D721Med (cell line): ENCODE results near the gene ATL1.
"Not testable (repeated sequence)": the region's sequence is repeated elsewhere in the genome, so short reads cannot be mapped to it uniquely, and the experiment has no call there.

ENCODE experiments used
- DNase-seq: peaks from one replicate; pipeline ENCODE4 v3.0.0; 2011; ENCODE audit warnings: low spot score; ENCODE audit not compliant: insufficient read length
- FAIRE-seq: peaks from 2 replicates; lab custom pipeline; 2011; peaks lifted over from hg19 to GRCh38; lab: Jason Lieb, UNC
- TF ChIP-seq, protein P1 (sequence below): IDR thresholded peaks from 2 replicates; pipeline ENCODE4 v1.5.1; 2012; ENCODE audit warnings: mild to moderate bottlenecking, control low read depth; ENCODE audit not compliant: insufficient read depth; ENCODE audit errors: missing control alignments

Gene ATL1

DNA sequence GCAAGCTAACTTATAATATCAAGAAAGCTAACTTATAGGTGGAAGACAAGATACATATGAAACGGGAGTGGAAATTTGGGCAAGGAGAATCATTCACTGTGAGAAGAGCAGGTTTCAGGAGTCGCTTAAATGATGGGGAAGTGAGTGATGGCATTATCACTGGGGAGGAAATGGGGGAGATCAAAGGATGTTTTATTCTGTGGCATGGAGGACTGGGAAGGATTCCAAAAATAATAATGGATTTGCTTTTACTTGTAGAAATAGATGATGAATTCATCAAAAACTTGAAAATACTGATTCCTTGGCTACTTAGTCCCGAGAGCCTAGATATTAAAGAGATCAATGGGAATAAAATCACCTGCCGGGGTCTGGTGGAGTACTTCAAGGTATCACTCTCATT is 60.4 kb downstream of the ATL1 start:
- no peak for DNase-seq
- TF ChIP-seq, protein P1, sequence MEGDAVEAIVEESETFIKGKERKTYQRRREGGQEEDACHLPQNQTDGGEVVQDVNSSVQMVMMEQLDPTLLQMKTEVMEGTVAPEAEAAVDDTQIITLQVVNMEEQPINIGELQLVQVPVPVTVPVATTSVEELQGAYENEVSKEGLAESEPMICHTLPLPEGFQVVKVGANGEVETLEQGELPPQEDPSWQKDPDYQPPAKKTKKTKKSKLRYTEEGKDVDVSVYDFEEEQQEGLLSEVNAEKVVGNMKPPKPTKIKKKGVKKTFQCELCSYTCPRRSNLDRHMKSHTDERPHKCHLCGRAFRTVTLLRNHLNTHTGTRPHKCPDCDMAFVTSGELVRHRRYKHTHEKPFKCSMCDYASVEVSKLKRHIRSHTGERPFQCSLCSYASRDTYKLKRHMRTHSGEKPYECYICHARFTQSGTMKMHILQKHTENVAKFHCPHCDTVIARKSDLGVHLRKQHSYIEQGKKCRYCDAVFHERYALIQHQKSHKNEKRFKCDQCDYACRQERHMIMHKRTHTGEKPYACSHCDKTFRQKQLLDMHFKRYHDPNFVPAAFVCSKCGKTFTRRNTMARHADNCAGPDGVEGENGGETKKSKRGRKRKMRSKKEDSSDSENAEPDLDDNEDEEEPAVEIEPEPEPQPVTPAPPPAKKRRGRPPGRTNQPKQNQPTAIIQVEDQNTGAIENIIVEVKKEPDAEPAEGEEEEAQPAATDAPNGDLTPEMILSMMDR = no peak
- no peak for FAIRE-seq

DNA sequence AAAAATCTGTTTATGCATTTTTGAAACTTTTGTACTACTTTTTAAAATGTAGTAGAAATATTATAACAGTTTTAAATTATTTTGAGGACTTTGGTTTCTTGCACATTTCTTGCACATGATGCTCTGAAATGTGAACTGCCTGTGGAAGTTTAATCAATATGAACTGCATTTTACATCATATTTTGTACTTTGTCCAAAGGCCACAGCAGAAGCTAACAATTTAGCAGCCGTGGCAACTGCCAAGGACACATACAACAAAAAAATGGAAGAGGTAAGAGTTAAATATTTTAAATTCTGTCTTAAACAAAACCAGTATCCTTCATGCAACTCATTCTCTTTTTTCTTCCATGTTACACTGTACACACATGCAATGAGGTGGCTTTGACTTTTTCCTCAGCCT is 63.0 kb downstream of the ATL1 start:
- FAIRE-seq = no peak
- no peak for DNase-seq
- TF ChIP-seq, protein P1 = no peak

DNA sequence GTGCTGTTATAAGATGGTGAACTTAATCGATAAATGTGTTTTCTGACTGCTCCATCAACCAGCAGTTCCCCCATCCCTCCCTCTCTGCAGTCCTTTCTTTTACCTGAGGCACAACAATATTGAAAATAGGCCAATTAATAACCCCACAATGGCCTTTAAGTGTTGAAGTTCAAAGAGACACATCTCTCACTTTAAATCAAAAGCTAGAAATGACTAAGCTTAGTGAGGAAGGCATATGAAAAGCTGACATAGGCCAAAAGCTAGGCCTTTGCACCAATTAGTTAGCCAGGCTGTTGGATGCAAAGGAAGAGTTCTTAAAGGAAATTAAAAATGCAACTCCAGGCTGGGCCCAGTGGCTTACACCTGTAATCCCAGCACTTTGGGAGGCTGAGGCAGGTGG is 64.5 kb downstream of the ATL1 start:
- FAIRE-seq = no peak
- TF ChIP-seq, protein P1 = no peak
- no peak for DNase-seq

DNA sequence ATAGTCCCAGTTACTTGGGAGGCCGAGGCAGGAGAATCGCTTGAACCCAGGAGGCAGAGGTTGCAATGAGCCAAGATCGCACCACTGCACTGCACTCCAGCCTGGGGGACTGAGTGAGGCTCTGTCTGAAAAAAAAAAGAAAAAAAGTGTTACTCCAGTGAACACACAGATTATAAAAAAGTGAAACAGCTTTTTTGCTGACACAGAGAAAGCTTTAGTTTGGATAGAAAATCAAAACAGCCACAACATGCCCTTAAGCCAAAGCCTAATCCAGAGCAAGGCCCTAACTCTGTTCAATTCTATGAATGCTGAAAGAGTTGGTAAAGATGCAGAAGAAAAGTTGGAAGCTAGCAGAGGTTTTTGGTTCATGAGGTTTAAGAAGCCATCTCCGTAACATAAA is 65.0 kb downstream of the ATL1 start:
- DNase-seq, FAIRE-seq: not testable (repeated sequence)

DNA sequence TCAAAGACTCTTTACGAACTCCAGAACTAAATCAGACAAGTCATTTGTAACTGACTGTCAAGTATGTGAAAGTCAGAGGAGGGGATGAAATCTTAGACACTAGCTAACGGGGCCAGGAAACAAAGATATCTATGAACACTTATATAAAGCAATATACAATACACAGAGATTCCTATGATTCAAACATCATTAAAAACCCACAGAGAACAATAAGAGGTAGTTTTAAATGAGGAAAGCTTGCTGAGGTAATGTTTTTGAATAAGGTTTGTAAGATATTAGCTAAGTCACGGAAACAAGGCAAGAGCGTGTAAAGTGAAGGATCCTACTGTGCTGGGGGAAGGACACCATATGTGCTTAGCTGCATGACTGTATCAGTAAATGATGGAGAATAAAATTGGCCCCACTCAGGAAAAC is 71.5 kb downstream of the ATL1 start:
- DNase-seq = no peak
- no peak for FAIRE-seq
- TF ChIP-seq, protein P1 = no peak

DNA sequence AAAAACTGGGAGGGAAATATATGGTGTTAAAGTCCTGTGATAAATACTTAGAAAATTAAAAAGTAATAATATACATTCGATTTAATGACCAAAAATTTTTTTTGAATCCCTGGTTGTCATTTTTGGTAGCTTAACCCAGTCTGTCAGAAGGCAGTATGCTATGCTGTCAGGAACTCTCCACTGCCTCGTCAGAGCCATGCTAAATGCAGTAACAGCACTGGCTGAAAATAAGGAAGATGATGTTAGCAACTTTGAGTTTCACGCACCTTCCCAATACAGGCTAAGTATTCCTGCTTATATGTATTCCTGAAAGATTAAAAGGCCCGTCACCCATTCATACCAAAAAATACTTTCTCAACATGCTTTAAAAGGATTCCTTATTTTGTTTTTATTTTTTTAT is 74.0 kb downstream of the ATL1 start:
- no peak for FAIRE-seq
- TF ChIP-seq, protein P1 = no peak
- no peak for DNase-seq

DNA sequence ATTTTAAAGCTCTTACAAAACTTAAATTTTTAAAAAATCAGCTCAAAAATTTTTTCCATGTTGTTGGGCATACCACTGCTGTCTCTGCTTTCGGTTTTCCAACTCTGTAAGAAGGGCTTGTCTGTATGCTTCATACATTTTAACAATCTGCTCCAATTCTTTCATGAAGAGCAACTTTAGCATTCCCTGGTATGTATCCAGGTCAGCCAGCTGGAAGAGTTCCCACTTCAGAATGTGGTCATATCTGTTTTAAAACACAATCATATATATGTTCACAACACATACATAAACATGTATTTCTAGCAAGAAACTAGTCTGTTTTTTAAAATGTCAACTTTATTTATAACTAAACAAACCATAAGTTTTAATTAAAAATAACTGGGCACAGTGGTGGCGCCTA is 75.2 kb downstream of the ATL1 start:
- DNase-seq = no peak
- TF ChIP-seq, protein P1 = no peak
- no peak for FAIRE-seq

DNA sequence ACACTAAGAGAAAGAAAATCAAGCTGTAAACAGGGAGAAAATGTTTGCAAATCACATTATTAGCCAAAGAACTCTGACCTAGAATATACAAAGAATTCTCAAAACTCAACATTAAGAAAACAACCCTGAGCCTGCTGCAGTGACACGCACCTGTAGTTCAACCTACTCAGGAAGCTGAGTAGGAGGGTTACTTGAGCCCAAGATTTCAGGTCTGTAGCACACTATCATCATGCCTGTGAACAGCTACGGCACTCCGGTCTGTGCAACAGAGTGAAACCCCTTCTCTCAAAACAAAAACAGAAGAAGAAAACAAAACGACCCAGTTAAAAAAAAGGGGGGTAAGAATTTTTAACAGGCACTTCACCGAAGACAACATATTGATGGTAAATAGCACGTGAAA is 87.3 kb downstream of the ATL1 start:
- TF ChIP-seq, protein P1 = no peak
- DNase-seq = no peak
- no peak for FAIRE-seq
